GM18909 (cell line): ENCODE measurements around the gene FRYL.
"Not testable (repeated sequence)": the region's sequence is repeated elsewhere in the genome, so short reads cannot be mapped to it uniquely, and the experiment has no call there.

Experiments used
- ATAC-seq: cut with Tn5 transposase; IDR thresholded peaks from one replicate; pipeline ENCODE4 v1.9.1; 2021; ENCODE audit warnings: mild to moderate bottlenecking; ENCODE audit not compliant: unreplicated experiment, poor library complexity

The FRYL gene

GRCh38 chr4:48752246-48752645, 27.8 kb downstream of the FRYL start:
- no peak for ATAC-seq

- ATAC-seq = no peak
These were observed 31.0 kb downstream of the FRYL start for GRCh38 chr4:48748949-48749596.

GRCh38 chr4:48746608-48747362, 33.3 kb downstream of the FRYL start:
- no peak for ATAC-seq

- not testable (repeated sequence) for ATAC-seq
These were observed 34.9 kb downstream of the FRYL start for GRCh38 chr4:48745223-48745622.

- ATAC-seq = no peak
These were observed 37.7 kb downstream of the FRYL start for GRCh38 chr4:48742412-48742811.

- ATAC-seq = peak; percentile 79
These were observed 40.5 kb downstream of the FRYL start for GRCh38 chr4:48739560-48740019.

- no peak for ATAC-seq
These were observed 41.2 kb downstream of the FRYL start for GRCh38 chr4:48738856-48739255.

- ATAC-seq = not testable (repeated sequence)
These were observed 51.1 kb downstream of the FRYL start for GRCh38 chr4:48728906-48729496.

GRCh38 chr4:48727666-48728459, 52.2 kb downstream of the FRYL start:
- ATAC-seq = no peak

- no peak for ATAC-seq
These were observed 54.7 kb downstream of the FRYL start for GRCh38 chr4:48725414-48725813.

GRCh38 chr4:48722509-48723446, 57.3 kb downstream of the FRYL start:
- ATAC-seq = no peak

- ATAC-seq = no peak
These were observed 59.6 kb downstream of the FRYL start for GRCh38 chr4:48720459-48720858.

GRCh38 chr4:48718818-48719465, 61.1 kb downstream of the FRYL start:
- ATAC-seq = no peak

- not testable (repeated sequence) for ATAC-seq
These were observed 63.8 kb downstream of the FRYL start for GRCh38 chr4:48716285-48716684.

GRCh38 chr4:48710446-48711209, 69.5 kb downstream of the FRYL start:
- ATAC-seq = no peak

- ATAC-seq = no peak
These were observed 70.2 kb downstream of the FRYL start for GRCh38 chr4:48709901-48710300.

GRCh38 chr4:48708610-48709009, 71.5 kb downstream of the FRYL start:
- no peak for ATAC-seq

- ATAC-seq = peak; percentile 46
These were observed 73.3 kb downstream of the FRYL start for GRCh38 chr4:48706736-48707135.
